Spleen (tissue), 7 donors: Measurements from ENCODE around the gene FBXW8.

ENCODE experiments used
- CTCF ChIP-seq, 11 experiments: fragments of 200-600 bp in 7 of 11; fragments of 450-650 bp in 4 of 11; sonication (generic) in 4 of 11; IDR thresholded peaks in 8 of 11; conservative IDR thresholded peaks in 3 of 11; 1 replicate in 7 of 11; 2 replicates in 4 of 11; pipeline versions ENCODE4 v1.4.0 to v1.8.0; 2016 to 2021; ENCODE audit warnings: antibody characterized with exemption in 11 of 11, inconsistent platforms in 4 of 11, mild to moderate bottlenecking in 1 of 11
- POLR2AphosphoS5 ChIP-seq, 3 donors: sonication (generic); formaldehyde crosslinking; IDR thresholded peaks; one replicate each; pipeline ENCODE4 v1.5.1; 2017; ENCODE audit warnings: antibody characterized with exemption in 3 of 3
- donor health status: DM: no; HTN: no; CAD: no; lungs with moderate emphysema.
- donor health status: DM: no; HTN: no; CAD: no.
- donor health status: DM: no; HTN: no; CAD: no.

- TF ChIP-seq POLR2AphosphoS5 (IDR thresholded peaks at IDR 0.05), result no peak
- no peak for TF ChIP-seq CTCF (IDR thresholded peaks at IDR 0.05 in 8 of 11, conservative IDR thresholded peaks at IDR 0.05 in 3 of 11)
These were observed 116.7 kb downstream of the FBXW8 start for GRCh38 chr12:117027251-117028086.
